HG03066 (cell line): ENCODE data around the gene RHBDF1.

ENCODE experiments used
- ATAC-seq: cut with Tn5 transposase; IDR thresholded peaks from one replicate; pipeline ENCODE4 v1.9.1; 2021; ENCODE audit warnings: low read depth; ENCODE audit not compliant: unreplicated experiment

The RHBDF1 gene

GRCh38 chr16:72561-73548, at the start of gene RHBDF1:
Gene RHBDF1, minus strand, starts transcription at chr16:72631. Its CDS starts 7,616 bp downstream, at chr16:65015.
- no peak for ATAC-seq

GRCh38 chr16:120756-121155, 48.3 kb upstream of the RHBDF1 start:
- ATAC-seq, result no peak

- ATAC-seq, result no peak
Observed at GRCh38 chr16:119835-120491, 47.5 kb upstream of the RHBDF1 start.

- ATAC-seq, result no peak
Observed at GRCh38 chr16:119295-119694, 46.9 kb upstream of the RHBDF1 start.

- ATAC-seq, result no peak
Observed at GRCh38 chr16:118857-119256, 46.4 kb upstream of the RHBDF1 start.

GRCh38 chr16:117379-118365, 45.2 kb upstream of the RHBDF1 start:
- no peak for ATAC-seq

GRCh38 chr16:116015-116414, 43.6 kb upstream of the RHBDF1 start:
- ATAC-seq, result no peak

GRCh38 chr16:114327-114726, 41.9 kb upstream of the RHBDF1 start:
- ATAC-seq, result no peak

GRCh38 chr16:112153-112840, 39.9 kb upstream of the RHBDF1 start:
- no peak for ATAC-seq

GRCh38 chr16:106623-107324, 34.3 kb upstream of the RHBDF1 start:
- ATAC-seq, result no peak

GRCh38 chr16:105521-105920, 33.1 kb upstream of the RHBDF1 start:
- no peak for ATAC-seq

GRCh38 chr16:104928-105327, 32.5 kb upstream of the RHBDF1 start:
- no peak for ATAC-seq

GRCh38 chr16:104355-104754, 31.9 kb upstream of the RHBDF1 start:
- no peak for ATAC-seq

- ATAC-seq, result no peak
Observed at GRCh38 chr16:102060-102855, 29.8 kb upstream of the RHBDF1 start.

- ATAC-seq, result no peak
Observed at GRCh38 chr16:101586-101985, 29.2 kb upstream of the RHBDF1 start.

- ATAC-seq, result no peak
Observed at GRCh38 chr16:100989-101388, 28.6 kb upstream of the RHBDF1 start.

- ATAC-seq, result no peak
Observed at GRCh38 chr16:97822-98221, 25.4 kb upstream of the RHBDF1 start.

- no peak for ATAC-seq
Observed at GRCh38 chr16:96935-97381, 24.5 kb upstream of the RHBDF1 start.

- ATAC-seq, result no peak
Observed at GRCh38 chr16:94918-95265, 22.5 kb upstream of the RHBDF1 start.
